ENCODE results near the gene TLE2.

The TLE2 gene

GRCh38 chr19:3029065-3029923 is at the start of gene TLE2:
TLE2 (minus strand) TSS chr19:3029280; CDS start chr19:3028904, 376 bp downstream.
- DNase-seq, result no peak

- DNase-seq, result peak; percentile 49
Observed at GRCh38 chr19:3075605-3076431, 46.7 kb upstream of the TLE2 start.

DNA sequence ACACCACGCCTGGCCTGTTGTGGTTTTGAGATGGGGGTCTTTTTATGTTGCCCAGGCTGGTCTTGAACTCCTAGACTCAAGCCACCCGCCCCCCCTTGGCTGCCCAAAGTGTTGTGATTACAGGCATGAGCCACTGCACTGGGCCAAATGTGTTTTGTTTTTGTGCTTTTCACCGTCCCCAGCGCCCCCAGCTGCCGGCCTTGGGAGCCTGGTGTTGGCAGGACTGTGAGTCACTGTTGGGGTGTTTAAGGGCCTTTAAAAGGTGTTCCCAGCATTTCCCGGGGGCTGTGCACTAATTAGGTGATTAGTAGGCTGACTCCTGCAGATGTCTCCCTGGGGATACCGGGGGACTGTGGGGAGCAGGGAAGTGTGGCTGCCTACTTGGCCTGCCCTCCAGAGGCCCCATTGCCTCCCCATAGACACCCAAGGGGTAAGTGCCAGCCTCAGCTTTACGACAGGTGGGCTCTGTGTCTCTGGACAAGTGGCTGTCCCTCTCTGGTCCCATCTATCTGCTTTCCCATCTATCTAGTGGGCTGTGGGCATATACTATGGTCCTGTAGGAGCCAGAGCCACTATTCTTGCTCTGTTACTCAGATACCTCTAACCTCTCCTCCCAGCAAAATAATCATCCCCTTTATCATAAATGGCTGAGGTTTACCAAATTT is 45.0 kb upstream of the TLE2 start:
- no peak for DNase-seq

GRCh38 chr19:3073159-3073563 is 44.1 kb upstream of the TLE2 start:
- no peak for DNase-seq

DNA sequence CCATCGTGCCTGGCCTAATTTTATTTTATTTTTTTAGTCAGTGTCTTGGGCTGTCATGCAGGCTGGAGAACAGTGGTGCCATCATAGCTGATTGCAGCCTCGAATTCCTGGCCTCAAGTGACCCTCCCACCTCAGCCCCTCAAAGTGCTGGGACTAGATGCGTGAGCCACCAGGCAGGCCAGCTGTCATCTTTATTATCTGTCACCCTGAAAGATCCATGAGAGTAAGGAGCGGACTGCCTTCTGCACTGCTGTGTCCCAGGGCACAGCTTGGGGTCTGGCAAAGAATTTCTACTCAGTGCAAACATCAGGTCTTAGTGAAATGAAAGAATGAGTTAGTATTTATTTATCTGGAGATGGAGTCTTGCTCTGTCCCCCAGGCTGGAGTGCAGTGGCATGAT is 42.7 kb upstream of the TLE2 start:
- DNase-seq, result no peak

DNA sequence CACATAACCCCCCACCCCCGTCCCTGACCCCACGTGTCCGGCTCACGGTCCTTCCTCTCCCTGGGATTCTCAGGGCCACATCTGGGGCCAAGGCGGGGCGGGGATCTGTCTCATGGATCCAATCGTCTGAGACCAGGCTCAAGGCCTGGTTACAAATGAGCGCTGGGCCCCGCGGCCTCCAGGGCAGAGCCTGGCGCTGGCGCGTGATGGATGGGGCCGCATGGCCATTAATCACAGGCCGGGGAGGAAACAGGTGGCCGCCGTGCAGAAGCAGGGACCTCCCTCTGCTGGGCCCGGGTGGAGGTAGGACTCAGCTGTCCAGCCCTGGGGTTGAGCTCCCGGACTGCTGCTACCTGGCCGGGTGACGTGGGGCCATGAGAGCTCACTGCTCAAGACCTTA is 39.0 kb upstream of the TLE2 start:
- DNase-seq, result no peak

DNA sequence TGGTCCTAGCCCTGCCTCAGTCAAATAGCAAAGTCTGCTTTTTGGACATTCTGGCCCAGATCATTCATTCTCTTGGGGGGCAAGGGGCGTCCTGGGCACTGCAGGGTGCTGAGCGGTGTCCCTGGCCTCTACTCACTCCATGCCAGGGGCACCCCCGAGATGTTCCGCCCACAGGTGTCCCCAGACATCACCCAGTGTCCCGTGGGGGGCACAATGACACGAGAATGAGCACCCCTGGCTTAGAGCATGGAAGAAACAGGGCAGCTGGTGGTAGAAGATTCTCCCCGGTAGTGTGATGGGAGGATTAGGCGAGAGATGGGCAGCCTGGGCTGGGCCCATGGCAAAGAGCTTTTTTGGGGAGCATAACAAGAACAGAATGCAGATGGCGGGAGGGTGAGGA is 38.5 kb upstream of the TLE2 start:
- DNase-seq, result no peak

DNA sequence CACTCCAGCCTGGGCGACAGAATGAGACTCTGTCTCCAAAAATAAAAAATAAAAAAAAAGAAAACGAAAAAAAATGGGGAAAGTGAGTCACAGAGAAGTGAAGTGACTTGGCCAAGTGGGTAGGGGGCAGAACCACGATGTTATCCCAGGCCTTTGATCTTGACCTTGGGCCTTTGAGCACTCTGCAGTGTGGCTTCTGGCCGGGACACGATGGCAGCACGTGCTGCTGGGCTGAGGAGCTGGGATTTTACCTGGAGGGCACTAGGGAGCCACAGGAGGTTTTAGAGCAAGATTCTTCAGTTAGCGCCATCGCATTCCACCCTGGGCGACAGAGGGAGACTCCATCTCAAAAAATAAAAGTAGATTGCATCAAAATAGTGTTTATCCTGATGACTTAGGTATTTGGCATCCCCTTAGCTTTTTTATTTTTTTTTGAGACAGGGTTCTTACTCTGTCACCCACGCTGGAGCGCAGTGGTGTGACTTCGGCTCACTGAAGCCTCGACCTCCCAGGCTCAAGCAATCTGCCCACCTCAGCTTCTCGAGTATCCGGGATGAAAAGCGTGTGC is 37.5 kb upstream of the TLE2 start:
- DNase-seq, result no peak

GRCh38 chr19:3065675-3066357 is 36.7 kb upstream of the TLE2 start:
- DNase-seq, result no peak

DNA sequence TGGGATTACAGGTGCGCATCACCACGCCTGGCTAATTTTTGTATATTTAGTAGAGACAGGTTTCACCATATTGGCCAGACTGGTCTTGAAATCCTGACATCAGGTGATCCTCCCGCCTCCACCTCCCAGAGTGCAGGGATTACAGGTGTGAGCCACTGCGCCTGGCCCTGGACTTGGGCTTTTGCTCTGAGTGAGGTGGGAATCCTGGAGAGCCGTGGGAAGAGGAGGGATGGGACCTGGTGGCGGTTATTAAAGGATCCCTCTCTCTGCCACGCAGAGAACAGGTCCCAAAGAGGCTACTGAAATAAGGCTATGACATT is 34.9 kb upstream of the TLE2 start:
- DNase-seq, result no peak

DNA sequence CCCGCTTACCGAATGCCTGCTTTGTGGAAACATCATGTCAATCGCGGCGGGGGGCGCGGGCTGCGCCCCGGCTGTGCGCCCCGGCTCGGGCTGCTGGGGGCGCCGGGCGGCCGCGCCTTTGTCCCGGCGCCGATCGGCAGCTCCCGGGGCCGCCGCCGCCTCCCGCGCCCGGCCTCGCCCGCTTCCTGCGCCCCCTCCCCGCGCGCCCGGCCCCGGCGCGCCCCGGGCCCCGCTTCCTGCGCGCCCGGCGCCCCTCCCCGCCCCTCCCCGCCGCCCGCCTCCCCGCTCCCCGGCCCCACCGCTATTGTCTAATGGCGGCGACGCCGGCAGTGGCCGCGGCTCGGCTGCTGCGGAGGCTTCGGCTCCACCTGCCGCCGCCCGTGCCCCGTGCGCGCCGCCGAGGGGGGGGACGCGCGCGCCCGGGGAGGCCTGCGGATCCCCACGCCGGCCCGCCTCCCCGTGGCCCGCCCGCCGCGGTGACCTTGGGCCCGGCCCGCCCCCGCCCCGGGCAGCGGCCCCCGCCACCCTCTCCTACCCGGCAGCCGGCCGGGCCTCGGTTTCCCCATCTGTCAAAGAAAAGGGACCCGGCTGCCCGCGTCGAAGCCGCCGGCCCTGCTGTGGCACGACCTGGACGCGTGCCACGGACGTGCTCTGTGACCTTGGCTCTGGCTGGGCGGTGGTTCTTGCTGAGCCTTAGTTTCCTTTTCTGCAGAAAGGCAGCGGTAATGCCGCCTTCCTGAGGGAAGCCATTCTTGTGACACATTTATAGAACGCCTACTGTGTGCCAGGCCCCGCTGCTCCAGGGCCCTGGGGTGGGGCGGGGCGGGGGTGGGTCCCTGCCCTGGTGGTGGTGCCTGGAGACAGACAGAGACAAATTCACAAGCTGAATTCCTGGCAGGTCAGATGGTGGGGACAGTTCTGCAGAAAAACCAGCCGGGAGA is 33.4 kb upstream of the TLE2 start, which contains the start of gene TLE5:
TSS of gene TLE5 (minus strand) at position 331 of the 941 bp plus-strand sequence. CDS start at position 36, 295 bp downstream.
- DNase-seq, result no peak

DNA sequence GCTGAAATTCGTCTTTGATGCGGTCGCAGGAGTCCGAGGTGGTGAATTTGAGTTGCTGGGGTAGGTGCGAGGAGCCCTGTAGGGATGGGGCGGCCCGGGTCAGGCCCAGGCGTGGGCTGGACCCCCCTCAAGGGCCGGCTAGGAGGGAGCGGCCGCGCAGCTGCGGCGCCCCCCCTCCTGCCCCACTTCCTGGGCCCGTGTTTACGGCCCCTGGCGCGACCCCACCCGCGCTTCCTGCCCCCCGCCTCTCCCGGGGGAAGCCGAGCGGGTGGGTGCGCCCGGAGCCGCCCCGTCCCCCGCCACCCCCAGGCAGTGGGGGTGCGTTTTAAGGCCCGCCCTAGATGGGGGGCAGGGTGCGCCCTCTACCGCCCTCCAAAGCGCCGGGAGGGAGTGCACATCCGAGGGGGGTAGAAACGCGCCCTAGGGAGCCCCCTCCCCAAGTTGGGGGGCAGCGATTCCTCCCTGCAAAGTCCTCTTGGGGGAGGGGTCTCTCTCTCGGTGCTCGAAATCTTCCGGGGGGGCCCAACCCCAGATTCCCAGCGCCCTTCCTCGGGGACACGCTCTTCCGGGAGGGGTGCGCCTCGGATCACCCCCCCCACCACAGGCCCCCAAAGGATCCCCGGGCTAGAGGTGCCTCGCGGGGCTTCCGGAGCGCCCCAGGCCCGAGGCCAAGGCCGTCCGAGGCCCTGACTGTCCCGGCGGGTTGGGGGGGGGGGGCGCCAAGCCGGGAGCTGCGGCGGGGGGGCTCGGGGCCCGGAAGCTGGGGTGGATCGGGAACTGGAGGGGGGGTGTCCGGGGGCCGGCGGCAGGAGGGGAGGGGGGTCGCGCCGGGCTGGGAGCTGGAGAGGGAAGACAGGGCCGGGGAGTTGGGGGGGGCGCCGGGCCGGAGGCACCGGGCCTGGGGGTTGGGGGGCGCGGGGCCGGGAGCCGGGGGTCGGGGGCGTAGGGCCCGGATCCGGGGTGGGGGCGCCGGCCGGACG is 32.4 kb upstream of the TLE2 start:
- DNase-seq, result no peak

- no peak for DNase-seq
Observed at GRCh38 chr19:3060857-3061181, 31.7 kb upstream of the TLE2 start.

GRCh38 chr19:3059653-3060052 is 30.6 kb upstream of the TLE2 start:
- DNase-seq, result no peak

DNA sequence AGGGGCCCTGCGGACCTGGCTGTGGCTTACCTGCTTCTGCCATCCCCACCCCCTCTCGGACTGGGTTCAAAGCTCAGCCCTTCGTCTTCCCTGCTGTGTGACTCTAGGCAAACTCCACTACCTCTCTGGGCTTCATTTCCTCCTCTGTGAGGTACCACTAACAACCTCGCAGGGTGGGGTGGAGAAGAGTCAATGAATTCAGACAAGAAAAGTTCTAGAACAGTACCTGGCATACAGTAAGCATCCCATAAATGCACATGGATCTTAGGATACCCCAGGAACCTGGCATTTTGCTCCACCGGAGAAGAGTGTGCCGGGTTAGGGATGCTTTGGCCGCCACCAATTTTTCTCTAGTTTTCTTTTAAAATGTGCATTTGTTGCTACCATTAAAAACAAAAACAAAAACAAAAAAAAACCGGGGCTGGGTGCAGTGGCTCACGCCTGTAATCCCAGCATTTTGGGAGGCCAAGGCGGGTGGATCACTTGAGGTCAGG is 29.8 kb upstream of the TLE2 start:
- DNase-seq, result no peak

DNA sequence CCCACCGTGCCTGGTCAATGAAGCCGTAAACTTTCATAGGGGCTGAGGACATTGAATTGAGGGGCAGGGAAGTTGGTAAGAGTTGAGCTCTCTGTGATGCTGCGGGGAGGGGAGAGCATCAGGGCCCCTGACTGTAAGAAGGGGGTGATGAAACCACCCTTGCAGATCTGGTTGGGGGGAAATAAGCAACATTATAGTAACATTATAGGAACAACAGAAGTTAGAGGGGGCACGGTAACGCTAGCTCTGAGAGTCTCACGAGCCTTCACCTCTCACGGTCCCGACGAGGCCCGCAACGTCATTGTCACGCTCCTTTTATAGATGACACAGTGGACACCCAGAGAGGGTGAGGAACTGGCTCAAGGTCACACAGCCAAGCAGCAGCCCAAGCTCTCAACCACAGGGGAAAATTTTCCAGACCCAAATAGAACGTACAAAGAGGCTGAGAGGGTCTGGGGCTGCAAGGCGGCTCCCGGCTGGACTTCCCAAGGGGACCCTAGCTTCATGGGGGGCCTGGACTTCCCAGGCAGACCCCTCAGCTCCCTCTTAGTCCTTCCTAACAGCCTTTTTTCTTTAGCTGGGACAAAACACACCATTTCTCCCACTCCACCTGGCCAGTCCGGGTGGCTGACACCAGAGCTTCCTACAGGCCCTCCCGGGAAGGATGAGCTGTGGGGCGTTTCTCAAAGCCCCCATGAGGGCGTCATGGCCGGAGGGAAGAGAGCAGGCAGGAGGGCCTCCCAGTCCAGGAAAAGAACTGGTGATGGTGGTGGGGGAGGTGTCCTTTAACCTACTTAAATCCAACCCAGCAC is 29.1 kb upstream of the TLE2 start:
- no peak for DNase-seq

- DNase-seq, result peak; percentile 43
Observed at GRCh38 chr19:3057275-3057714, 28.2 kb upstream of the TLE2 start.

GRCh38 chr19:3056417-3057088 is 27.5 kb upstream of the TLE2 start:
- no peak for DNase-seq
